Skeletal muscle tissue (tissue), 4 donors: ENCODE measurements around the gene TNS1. TPM values are rescaled to one million over a fixed set of nuclear protein-coding genes. Genes with fewer than 3 reads are reported as not detected.

Experiments used
- H3K27ac ChIP-seq: one replicate; pipeline ENCODE4 v1.7.0; 2013; ENCODE audit warnings: mild to moderate bottlenecking, low read depth, low read length, inconsistent platforms
- H3K27me3 ChIP-seq, 3 donors: one replicate each; pipeline ENCODE4 v1.7.0; 2013; ENCODE audit warnings: low read length in 3 of 3; ENCODE audit not compliant: control insufficient read depth in 3 of 3, insufficient read depth in 3 of 3
- H3K36me3 ChIP-seq, 3 donors: one replicate each; pipeline ENCODE4 v1.7.0; 2013; ENCODE audit warnings: low read length in 3 of 3; ENCODE audit not compliant: control insufficient read depth in 3 of 3, insufficient read depth in 3 of 3
- H3K4me1 ChIP-seq, 3 donors: one replicate each; pipeline ENCODE4 v1.7.0; 2013; ENCODE audit warnings: low read length in 3 of 3, mild to moderate bottlenecking in 3 of 3; ENCODE audit not compliant: control insufficient read depth in 3 of 3, insufficient read depth in 3 of 3
- H3K4me3 ChIP-seq, 3 donors: one replicate each; pipeline ENCODE4 v1.7.0; 2013; ENCODE audit warnings: low read length in 3 of 3
- H3K9ac ChIP-seq, 3 donors: one replicate each; pipeline ENCODE4 v1.7.0; 2013; ENCODE audit warnings: low read length in 3 of 3, mild to moderate bottlenecking in 3 of 3, moderate library complexity in 2 of 3, low read depth in 1 of 3
- H3K9me3 ChIP-seq, 3 donors: one replicate each; pipeline ENCODE4 v1.7.0; 2013; ENCODE audit warnings: low read length in 3 of 3; ENCODE audit not compliant: control insufficient read depth in 3 of 3
- total RNA-seq: library from RNA; depleted of rRNA; stranded (reverse); fragments of >200 nt; gene quantifications from one replicate; pipeline ENCODE4 v1.2.3, GENCODE V29; 2014
- donor health status: Osteomylitis.

The TNS1 gene
- total RNA-seq, 1 donor from 2014 or later: 73.1 TPM

DNA sequence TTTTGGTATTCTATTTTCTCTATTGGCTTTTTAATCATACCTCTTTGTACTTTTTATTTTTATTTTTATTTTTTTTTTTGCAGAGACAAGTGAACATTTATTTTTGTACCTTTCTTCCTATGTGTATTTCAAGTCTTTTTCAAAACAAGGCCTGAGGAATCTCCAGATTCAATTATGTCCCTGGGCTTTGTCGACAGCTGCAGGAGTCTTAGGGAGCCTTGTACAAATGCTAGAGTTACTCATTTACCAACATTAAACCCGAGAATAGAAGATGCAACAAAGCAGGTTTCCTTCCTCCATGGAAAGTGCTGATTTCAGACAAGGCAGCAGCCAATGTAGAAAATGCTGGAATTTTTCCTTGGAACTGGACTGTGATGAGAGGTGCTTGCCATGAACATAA is 242.8 kb downstream of the TNS1 start:
- H3K4me3 ChIP-seq: no peak overlapping the region
- peaks cover 2 to 8% (median 7%) of the 10 kb centered on the region in 3 donors for H3K4me1 ChIP-seq
- H3K9me3 ChIP-seq: peaks cover 0 to 2% (median 0%) of the 10 kb centered on the region in 3 donors
- H3K9ac ChIP-seq: no peak overlapping the region
- H3K36me3 ChIP-seq: peaks cover 0 to 2% (median 0%) of the 10 kb centered on the region in 3 donors
- H3K27ac ChIP-seq: no peak overlapping the region
- no peaks in the 10 kb centered on the region for H3K27me3 ChIP-seq

DNA sequence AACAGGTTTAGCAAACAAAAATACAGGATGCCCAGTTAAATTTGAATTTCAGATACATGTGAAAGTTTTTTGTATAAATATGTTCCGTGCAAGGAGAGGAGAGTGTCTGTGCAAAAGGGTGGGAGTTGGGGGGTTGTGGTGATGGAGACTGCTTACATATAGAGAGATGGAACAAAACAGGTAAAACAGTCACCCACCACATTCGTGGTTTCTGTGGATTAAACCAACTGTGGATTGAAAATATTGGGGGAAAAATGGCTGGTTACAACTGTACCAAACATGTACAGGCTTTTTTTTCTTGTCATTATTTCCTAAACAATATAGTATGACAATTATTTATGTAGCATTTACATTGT is 245.7 kb downstream of the TNS1 start:
- no peak overlapping the region for H3K4me3 ChIP-seq
- H3K4me1 ChIP-seq: peaks cover 4 to 16% (median 7%) of the 10 kb centered on the region in 3 donors
- peaks cover 0 to 2% (median 0%) of the 10 kb centered on the region in 3 donors for H3K36me3 ChIP-seq
- H3K27ac ChIP-seq: no peak overlapping the region
- no peaks in the 10 kb centered on the region for H3K9me3 ChIP-seq
- H3K27me3 ChIP-seq: no peaks in the 10 kb centered on the region
- no peak overlapping the region for H3K9ac ChIP-seq

DNA sequence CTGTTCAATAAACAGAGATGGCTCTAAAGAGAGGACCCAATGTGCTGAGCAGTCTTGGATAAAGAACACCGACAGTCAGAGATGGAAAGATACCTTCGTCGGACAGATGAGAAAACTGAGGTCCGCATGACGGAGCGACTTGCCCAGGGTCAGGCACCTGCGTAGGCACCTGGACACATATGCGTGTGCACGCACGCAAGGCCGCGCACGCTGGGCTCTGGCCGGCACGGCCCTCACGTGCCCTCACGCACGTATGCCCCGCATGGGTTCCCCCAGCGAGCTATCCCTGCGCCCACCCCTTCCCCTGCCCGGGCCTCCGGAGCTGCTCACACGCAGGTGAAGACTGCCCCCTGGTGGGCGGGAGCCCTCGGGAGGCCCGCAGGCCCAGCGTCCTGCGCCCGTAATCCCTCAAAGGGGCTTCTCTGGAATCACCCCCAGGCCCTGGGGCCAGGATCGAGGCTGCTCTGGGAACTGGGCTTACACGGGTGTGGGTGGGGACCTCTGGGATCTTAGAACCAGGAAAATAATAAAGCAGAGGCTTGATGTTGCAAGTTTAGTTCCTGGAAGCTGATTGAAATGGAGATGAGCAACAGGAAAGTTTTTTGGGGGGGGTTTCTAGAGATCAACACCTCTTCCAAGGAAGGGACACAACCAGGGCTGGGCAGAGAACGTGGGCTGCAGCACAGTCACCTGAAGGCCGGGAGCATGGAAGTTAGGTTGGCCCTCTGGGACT is 246.3 kb downstream of the TNS1 start:
- Histone ChIP-seq H3K9ac (peak overlapping the region in 2 of 3 donors; percentile 51 to 66), H3K36me3 (peaks cover 0 to 2% (median 0%) of the 10 kb centered on the region in 3 donors), H3K4me1 (peaks cover 4 to 16% (median 7%) of the 10 kb centered on the region in 3 donors), H3K4me3 (peak overlapping the region; percentile 11 to 69 (median 50)), H3K9me3 (no peaks in the 10 kb centered on the region), H3K27ac (no peak overlapping the region), H3K27me3 (no peaks in the 10 kb centered on the region)

DNA sequence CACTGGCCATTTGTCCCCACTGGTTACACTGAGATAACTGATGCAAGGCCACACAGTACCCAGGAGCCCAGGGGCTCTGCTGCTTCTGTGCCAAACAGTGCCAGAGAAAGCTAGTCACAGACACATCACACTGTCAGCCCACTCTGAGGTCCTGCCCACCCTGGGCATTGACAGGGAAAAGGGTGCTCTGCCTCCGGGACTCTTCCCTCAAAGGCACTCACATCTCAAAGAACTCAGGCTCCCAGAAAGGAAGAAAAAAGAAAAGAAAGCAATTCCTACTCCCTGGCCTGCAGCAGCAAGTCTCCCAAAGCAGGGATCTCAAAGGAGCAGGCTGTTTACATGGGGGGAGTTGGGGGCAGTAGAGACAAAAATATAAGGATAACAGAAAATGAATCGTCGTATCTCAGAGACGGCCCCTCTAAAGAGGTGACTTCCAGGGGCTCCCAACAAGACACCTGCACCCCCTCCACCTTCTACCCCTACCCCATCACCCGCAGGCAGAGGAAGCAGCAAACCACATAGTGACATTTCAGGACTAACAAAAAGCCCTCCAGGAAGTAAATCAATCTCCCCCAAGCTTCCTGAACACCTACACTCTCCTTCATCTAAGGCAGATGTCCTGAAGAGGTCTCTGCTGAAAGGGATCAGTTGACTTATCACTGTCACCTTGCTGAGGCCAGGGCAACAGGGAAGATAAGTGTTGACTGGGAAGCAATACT is 247.6 kb downstream of the TNS1 start:
- H3K9ac ChIP-seq: no peak overlapping the region
- H3K36me3 ChIP-seq: peaks cover 0 to 2% (median 0%) of the 10 kb centered on the region in 3 donors
- H3K27me3 ChIP-seq: no peaks in the 10 kb centered on the region
- H3K4me1 ChIP-seq: peaks cover 4 to 16% (median 7%) of the 10 kb centered on the region in 3 donors
- no peak overlapping the region for H3K27ac ChIP-seq
- H3K9me3 ChIP-seq: no peaks in the 10 kb centered on the region
- H3K4me3 ChIP-seq: no peak overlapping the region

- Histone ChIP-seq H3K27ac (no peak overlapping the region), H3K4me1 (peaks cover 4 to 25% (median 10%) of the 10 kb centered on the region in 3 donors), H3K4me3 (no peak overlapping the region), H3K9me3 (no peaks in the 10 kb centered on the region), H3K9ac (no peak overlapping the region), H3K36me3 (no peaks in the 10 kb centered on the region), H3K27me3 (no peaks in the 10 kb centered on the region)
These were observed 249.2 kb downstream of the TNS1 start for GRCh38 chr2:217753460-217754200.

GRCh38 chr2:217752714-217753459 is 249.9 kb downstream of the TNS1 start:
- Histone ChIP-seq H3K27me3 (no peaks in the 10 kb centered on the region), H3K36me3 (no peaks in the 10 kb centered on the region), H3K27ac (no peak overlapping the region), H3K9ac (no peak overlapping the region), H3K9me3 (no peaks in the 10 kb centered on the region), H3K4me3 (no peak overlapping the region), H3K4me1 (peaks cover 4 to 25% (median 10%) of the 10 kb centered on the region in 3 donors)

GRCh38 chr2:217751952-217752351 is 250.8 kb downstream of the TNS1 start:
- Histone ChIP-seq H3K27ac (no peak overlapping the region), H3K4me1 (peaks cover 4 to 25% (median 10%) of the 10 kb centered on the region in 3 donors), H3K27me3 (no peaks in the 10 kb centered on the region), H3K9me3 (no peaks in the 10 kb centered on the region), H3K36me3 (no peaks in the 10 kb centered on the region), H3K4me3 (no peak overlapping the region), H3K9ac (no peak overlapping the region)

GRCh38 chr2:217751192-217751591 is 251.6 kb downstream of the TNS1 start:
- H3K4me3 ChIP-seq: no peak overlapping the region
- H3K36me3 ChIP-seq: no peaks in the 10 kb centered on the region
- no peak overlapping the region for H3K9ac ChIP-seq
- no peaks in the 10 kb centered on the region for H3K9me3 ChIP-seq
- H3K4me1 ChIP-seq: peaks cover 2 to 18% (median 3%) of the 10 kb centered on the region in 3 donors
- H3K27ac ChIP-seq: no peak overlapping the region
- H3K27me3 ChIP-seq: no peaks in the 10 kb centered on the region
